HCEC 1CT (cell line): Measurements from ENCODE around the gene AKT2.
"Not testable (repeated sequence)": the region's sequence is repeated elsewhere in the genome, so short reads cannot be mapped to it uniquely, and the experiment has no call there.

Experiments
- DNase-seq: peaks from one replicate; pipeline ENCODE4 v3.0.0-alpha.2; 2017

Gene AKT2

GRCh38 chr19:40284501-40285352 is at the start of gene AKT2:
TSS of gene AKT2 (minus strand) at chr19:40285345. CDS start at chr19:40265267, 20,078 bp downstream.
- peak; percentile 43 for DNase-seq

- not testable (repeated sequence) for DNase-seq
Observed at GRCh38 chr19:40333083-40333482, 47.9 kb upstream of the AKT2 start.

DNA sequence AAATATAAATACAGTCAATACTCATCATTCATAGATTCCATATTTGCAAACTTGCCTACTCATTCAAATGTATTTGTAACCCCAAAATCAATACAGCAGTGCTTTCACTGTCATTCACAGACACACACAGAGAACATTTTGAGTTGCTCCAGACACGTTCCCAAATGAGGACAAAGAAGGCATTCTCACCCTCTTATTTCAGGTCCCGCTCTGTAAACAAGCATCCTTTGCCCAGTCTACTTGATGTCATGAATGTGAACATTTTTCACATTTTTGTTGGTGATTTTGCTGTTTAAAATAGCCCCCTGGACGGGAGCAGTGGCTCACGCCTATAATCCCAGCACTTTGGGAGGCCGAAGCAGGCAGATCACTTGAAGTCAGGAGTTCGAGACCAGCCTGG is 47.5 kb upstream of the AKT2 start:
- DNase-seq: no peak

DNA sequence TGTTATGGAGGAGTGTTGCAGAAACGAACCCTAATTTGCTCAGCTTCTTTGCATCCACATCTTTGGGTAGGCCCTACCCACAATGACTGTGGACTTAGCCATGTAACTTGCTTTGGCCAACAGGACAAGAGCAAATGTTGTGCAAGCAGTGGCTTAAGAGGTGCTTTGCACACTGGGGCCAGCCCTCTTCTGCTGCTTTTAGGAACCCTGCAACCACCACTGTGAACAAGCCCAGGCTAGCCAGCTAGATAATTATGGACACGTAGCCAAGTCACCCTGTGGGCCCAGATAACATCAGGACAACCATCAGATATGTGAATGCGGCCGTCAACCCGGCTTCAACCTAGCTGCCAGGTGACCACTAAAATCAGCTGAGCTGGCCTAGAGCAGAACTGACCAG is 45.9 kb upstream of the AKT2 start:
- DNase-seq: no peak

- no peak for DNase-seq
Observed at GRCh38 chr19:40326201-40326600, 41.1 kb upstream of the AKT2 start.

- DNase-seq: no peak
Observed at GRCh38 chr19:40323705-40324104, 38.6 kb upstream of the AKT2 start.

- no peak for DNase-seq
Observed at GRCh38 chr19:40322951-40323615, 37.9 kb upstream of the AKT2 start.

DNA sequence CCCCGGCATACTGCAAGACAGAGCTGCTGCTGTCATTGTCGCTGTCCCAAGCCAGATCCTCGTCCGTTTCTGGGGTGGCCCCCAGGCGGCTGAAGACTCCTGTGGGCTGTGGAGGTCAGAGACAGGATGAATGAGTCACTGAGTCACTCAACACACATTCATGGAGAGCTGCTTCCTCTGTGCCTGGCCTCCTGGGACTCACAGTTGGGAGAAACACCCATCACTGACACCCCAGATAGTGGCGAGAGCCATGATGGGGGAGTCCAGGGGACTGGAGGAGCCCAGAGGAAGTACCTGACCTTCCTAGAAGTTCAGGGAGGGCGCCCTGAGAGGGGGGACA is 37.1 kb upstream of the AKT2 start:
- DNase-seq: peak; percentile 8

GRCh38 chr19:40321566-40322270 is 36.6 kb upstream of the AKT2 start:
- DNase-seq: no peak

DNA sequence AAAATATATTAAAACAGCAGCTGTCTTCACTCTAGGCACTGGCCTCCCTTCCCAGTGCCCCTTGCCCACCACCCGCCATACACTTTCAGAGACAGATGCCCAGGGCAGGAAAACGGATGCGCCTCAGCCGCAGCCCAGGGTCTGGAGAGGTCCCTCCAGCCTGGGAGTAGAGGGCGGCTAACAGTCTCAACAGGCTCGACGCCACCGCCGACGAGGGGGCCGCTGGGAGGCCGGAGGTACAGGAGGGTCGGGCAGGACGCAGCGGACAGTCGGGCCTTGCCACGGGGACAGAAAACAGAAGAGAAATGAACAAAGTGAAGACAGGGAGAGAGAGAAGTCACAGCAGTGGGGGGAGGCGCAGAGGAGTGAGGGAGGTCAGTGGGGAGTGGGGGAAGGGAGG is 35.9 kb upstream of the AKT2 start:
- no peak for DNase-seq

DNA sequence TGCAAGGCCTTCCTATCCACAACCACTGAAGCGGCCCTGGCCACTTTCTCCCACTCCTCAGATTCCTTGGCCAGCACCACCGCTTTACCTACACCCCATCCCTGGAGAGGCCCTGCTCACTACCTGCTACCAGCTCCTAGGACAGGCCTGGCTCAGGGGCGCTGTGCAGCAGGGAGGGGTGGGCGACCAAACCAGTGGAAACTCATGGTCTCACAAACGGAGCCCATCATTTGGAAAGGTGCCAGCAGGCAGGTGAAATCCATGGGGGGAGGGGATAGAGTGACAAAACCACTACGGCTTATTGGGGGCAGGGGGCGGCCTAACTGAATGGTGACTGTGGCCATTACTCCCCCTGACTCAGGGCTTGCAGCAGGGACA is 35.4 kb upstream of the AKT2 start:
- no peak for DNase-seq

DNA sequence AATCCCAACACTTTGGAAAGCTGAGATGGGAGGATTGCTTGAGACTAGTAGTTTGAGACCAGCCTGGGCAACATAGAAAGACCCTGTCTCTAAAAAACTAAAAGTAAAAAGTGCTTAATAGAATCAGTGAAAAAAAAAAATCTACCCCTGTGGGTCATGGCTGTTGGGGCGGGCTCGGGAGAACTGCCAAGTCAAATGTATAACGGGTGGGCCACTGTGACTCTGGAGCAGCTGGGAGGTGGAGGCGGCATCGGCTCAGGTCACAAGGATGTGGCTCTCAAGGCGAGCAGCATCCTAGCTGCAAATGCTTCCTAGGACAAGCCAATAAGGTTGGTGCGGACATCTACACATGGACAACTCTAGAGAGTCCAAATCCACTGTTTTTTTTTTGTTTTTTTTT is 32.2 kb upstream of the AKT2 start:
- DNase-seq: no peak

DNA sequence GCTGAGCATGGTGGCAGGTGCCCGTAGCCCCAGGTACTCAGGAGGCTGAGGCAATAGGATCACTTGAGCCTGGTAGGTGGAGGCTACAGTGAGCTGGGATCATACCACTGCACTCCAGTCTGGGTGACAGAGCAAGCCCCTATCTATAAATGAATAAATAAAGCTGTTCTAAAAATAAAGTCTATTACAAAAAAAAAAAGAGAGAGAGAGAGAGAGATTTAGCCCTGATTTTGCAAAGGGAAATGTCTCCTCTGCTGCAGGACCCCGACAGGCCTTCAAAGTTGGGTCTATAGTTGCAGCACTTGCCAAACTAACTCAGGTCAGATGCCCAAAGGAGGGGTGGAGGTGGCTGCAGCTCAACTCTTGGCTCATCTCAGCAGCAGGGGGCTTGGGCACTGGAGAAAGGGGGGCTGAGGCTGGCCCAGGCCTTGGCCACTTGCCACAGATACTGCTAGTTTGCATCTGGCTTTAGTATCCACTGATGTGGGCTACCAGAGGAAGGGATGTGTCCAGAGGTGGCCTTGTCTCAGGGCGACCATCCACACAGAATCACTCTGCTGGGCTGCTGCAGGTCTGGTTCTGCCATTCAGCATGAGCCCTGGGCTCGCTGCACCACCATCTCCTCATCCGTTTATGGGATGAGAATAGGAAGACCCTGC is 30.8 kb upstream of the AKT2 start:
- DNase-seq: no peak

DNA sequence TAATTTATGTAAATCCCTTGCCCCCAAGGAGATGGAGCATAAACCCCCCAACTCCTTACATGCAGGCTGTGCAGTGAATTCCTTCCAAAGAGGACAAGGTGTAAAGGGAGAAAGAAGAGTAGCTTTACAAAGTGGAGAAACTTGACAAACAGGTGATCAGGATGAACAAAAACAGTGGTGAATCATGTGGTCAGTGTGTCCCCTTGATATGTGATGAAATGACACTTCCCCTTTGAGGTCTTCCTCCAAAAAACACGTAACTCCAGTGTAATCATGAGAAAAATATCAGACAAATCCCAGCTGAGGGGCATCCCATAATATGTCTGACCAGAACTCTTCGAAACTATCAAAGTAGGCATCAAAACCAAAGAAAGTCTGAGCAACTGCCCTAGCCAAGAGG is 29.5 kb upstream of the AKT2 start:
- no peak for DNase-seq

GRCh38 chr19:40313229-40313983 is 28.3 kb upstream of the AKT2 start:
- no peak for DNase-seq

DNA sequence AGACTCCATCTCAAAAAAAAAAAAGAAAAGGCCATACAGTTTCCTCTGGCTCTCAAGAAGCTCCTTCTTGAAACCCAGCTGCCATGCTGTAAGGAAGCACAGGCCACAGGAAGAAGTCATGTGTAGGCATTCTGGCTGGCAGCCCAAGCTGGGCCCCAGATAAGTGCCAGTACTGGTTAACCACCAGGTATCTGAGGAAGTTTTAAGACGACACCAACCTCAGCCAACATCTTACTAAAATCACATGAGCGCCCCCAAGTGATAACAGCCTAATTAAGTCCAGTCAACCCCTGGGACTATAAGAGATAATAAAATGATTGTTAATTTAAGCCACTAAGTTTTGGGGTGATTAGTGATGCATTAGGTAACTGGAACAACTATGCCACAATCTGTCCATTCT is 27.4 kb upstream of the AKT2 start:
- no peak for DNase-seq

- DNase-seq: no peak
Observed at GRCh38 chr19:40309666-40310065, 24.5 kb upstream of the AKT2 start.

DNA sequence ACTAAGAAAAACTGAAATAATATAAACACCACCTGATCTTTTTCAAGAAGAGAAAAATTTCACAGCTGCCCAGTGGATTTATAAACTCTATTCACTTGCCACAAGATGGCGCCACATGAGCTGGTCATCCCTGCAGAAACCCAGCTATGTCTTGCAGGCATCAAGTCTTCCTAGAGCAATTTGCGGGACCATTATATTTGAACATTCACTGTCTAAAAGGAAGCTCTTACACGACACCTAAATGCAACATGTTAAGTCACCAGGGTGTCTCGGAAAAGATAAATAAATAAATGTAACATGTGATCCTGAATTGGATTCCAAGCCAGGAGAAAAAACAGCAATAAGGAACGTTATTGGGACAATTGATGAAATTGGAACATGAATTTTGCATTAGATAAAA is 20.3 kb upstream of the AKT2 start:
- DNase-seq: peak; percentile 77

DNA sequence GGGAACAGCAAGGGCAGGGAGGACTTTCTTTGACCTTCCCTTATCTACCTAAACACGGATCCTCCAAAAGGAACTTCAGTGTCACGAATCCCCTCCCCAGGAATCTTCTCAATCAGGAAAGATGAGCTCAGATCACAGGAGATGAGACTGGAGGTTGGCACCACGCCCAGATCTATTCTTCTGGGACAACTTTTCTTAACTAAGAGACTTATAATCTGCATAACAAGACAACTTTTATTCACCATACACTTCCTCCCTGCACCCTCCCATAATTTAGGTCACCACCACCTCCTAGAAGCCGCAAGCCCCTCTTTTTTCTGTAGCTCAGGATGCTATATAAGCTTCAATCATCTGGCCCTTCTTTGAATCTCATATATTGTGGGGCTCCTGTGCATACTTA is 19.2 kb upstream of the AKT2 start:
- no peak for DNase-seq

DNA sequence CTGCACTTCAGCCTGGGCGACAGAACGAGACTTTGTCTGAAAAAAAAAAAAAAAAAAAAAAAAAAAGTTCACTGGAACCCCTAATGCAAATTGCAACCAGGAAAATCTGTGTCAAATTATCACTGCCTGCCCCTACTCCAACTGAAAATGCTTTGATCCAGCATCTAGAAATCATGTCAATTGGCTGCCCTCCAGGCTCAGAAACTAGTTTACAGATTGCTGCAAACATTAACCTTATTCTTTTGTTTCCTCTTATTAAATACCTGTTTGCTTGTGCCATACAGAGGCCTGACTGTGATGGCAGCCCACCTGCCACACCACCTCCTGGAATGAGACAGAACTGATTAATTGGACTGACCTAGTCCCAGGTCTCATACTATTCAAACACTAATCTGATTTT is 18.6 kb upstream of the AKT2 start:
- DNase-seq: no peak

DNA sequence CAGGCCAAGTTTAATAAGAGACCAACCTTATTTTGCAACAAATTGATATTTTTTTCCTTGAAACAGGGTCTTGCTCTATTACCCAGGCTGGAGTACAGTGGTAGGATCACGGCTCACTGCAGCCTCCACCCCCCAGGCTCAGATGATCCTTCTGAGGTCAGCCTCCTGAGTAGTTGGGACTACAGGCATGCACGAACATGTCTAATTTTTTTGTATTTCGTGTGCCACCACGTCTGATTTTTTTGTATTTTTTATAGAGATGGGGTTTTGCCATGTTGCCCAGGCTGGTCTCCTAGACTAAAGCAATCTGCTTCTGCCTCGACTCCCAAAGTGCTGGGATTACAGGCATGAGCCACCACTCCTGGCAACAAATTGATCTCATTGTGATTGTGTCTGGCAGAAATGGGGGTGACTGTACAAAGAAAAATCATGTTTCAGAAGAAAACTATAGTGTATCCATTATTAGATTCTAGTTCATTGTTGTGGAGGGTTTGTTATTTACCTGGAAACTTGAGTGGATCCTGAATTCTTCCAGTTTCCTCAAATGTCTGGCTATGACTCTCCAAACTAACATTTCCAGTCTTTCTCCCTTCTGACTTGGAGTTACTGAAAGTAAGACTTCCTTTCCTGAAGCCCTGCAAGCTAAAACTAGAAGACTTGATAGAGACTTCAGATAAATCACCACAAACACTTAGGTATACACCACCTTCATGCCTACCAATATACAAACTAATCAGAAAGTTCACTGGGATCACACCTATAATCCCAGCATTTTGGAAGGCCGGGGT is 17.3 kb upstream of the AKT2 start:
- no peak for DNase-seq

GRCh38 chr19:40300668-40301067 is 15.5 kb upstream of the AKT2 start:
- no peak for DNase-seq
